H1 (cell line): ENCODE data around the gene ATP6V1C2. TPM values are rescaled to one million over a fixed set of nuclear protein-coding genes. Genes with fewer than 3 reads are reported as not detected.

Source experiments
- EZH2 ChIP-seq: fragments of 200-600 bp; sonication (generic); IDR thresholded peaks from 2 replicates; pipeline ENCODE4 v1.7.1; 2012; ENCODE audit warnings: low read depth, mild to moderate bottlenecking, moderate library complexity, low read length, inconsistent platforms; ENCODE audit not compliant: severe bottlenecking
- GTF2F1 ChIP-seq: IDR thresholded peaks from 2 replicates; pipeline ENCODE4 v1.6.1; 2012; ENCODE audit warnings: low read depth, low read length, improper control_type of control experiment, borderline replicate concordance
- JUN ChIP-seq: IDR thresholded peaks from 2 replicates; pipeline ENCODE4 v1.6.1; 2011; ENCODE audit warnings: low read depth, mild to moderate bottlenecking, improper control_type of control experiment, low read length
- SAP30 ChIP-seq: fragments of 300-600 bp; sonication (generic); IDR thresholded peaks from 2 replicates; pipeline ENCODE4 v1.7.1; 2012; ENCODE audit warnings: low read length, moderate library complexity, mild to moderate bottlenecking, inconsistent platforms; ENCODE audit not compliant: insufficient read depth, insufficient replicate concordance
- TAF7 ChIP-seq: optimal IDR thresholded peaks from 2 replicates; pipeline ENCODE3; 2011; ENCODE audit warnings: low read depth, mild to moderate bottlenecking, inconsistent platforms, low read length, moderate library complexity, borderline replicate concordance
- polyA plus RNA-seq, 7 experiments: library from polyadenylated mRNA; depleted of rRNA in 3 of 7; stranded (reverse) in 5 of 7; unstranded in 2 of 7; fragments of >200 nt in 5 of 7; fragments of 200-250 nt in 2 of 7; gene quantifications; 1 replicate in 5 of 7; 2 replicates in 1 of 7; 4 replicates in 1 of 7; pipeline versions ENCODE4 v1.2.1 to v1.2.3, GENCODE V29; 2011 to 2013; ENCODE audit warnings: missing spikeins in 2 of 7, mixed read lengths in 2 of 7
- total RNA-seq: library from RNA; stranded (reverse); fragmentation: NEBNext Ultra II Directional; extraction: Animal tissue kit (Norgen Biotek cat#: 25700); gene quantifications from 2 replicates; pipeline ENCODE4 v1.2.1, GENCODE V29; 2021

ATP6V1C2 gene
- total and polyA plus RNA-seq, 2 of the 8 experiments (the other 6 are each of a cell fraction or from before 2014, with no cell fraction given) = 0.29 to 0.74 TPM

DNA sequence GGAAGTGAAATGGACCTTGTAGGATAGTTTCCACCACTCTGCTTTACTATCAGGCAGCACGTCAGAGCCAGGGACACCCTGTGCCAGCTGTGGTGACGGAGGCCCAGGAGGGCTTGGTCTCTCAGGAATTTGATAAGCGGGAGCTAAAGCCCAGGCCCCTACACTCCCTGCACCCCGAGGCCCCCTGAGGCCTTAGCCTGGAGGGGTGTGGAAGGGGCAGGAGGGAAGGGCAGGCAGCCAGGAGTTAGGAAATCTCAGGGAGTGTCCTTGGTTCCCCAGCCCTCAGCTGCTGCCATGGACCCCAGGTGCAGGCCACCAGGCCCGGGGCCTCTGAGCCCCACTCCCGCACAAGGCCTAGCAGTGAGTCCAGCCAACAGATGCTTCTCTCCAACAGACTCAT lies 53.0 kb downstream of the ATP6V1C2 start (continued):
- TF ChIP-seq GTF2F1 (no peak), JUN (no peak), SAP30 (no peak), TAF7 (no peak), EZH2 (no peak)
